Activated naive CD8-positive, alpha-beta T cell (primary cell): ENCODE measurements around the gene TMX4.
A peak's percentile ranks its signal among the peaks of the same experiment; 100 is the strongest.

Experiments used
- H3K27ac Mint-ChIP-seq: one replicate; pipeline ENCODE4 v1.8.0; 2021; ENCODE audit warnings: mixed read lengths
- H3K27me3 Mint-ChIP-seq: one replicate; pipeline ENCODE4 v1.8.0; 2021; ENCODE audit warnings: mixed read lengths
- H3K36me3 Mint-ChIP-seq: one replicate; pipeline ENCODE4 v1.8.0; 2021; ENCODE audit warnings: mixed read lengths
- H3K4me1 Mint-ChIP-seq: one replicate; pipeline ENCODE4 v1.8.0; 2021; ENCODE audit warnings: low read depth, mixed read lengths
- H3K4me3 Mint-ChIP-seq: one replicate; pipeline ENCODE4 v1.8.0; 2021; ENCODE audit warnings: mild to moderate bottlenecking, mixed read lengths
- H3K9me3 Mint-ChIP-seq: one replicate; pipeline ENCODE4 v1.8.0; 2021; ENCODE audit warnings: low read depth, mixed read lengths

The TMX4 gene

GRCh38 chr20:8019246-8019997 is at the start of gene TMX4:
Gene TMX4 (minus strand): TSS chr20:8019761. CDS start chr20:8019613, 148 bp downstream.
- peak within 1 kb of the TSS; percentile 91 for H3K4me3 Mint-ChIP-seq
- no peaks in the 10 kb centered on the region for H3K27me3 Mint-ChIP-seq
- H3K4me1 Mint-ChIP-seq, result peaks cover 35% of the 10 kb centered on the region
- peaks cover 2% of the 10 kb centered on the region for H3K36me3 Mint-ChIP-seq
- no peaks in the 10 kb centered on the region for H3K9me3 Mint-ChIP-seq
- H3K27ac Mint-ChIP-seq, result peak within 1 kb of the TSS; percentile 85

GRCh38 chr20:8067082-8067481 is 47.5 kb upstream of the TMX4 start:
- Mint-ChIP-seq H3K9me3 (no peaks in the 10 kb centered on the region), H3K36me3 (no peaks in the 10 kb centered on the region), H3K27me3 (peaks cover 5% of the 10 kb centered on the region), H3K4me1 (no peaks in the 10 kb centered on the region), H3K27ac (no peak overlapping the region), H3K4me3 (no peak overlapping the region)

- Mint-ChIP-seq H3K36me3 (no peaks in the 10 kb centered on the region), H3K4me1 (no peaks in the 10 kb centered on the region), H3K27ac (no peak overlapping the region)
Observed at GRCh38 chr20:8066662-8067061, 47.1 kb upstream of the TMX4 start.

DNA sequence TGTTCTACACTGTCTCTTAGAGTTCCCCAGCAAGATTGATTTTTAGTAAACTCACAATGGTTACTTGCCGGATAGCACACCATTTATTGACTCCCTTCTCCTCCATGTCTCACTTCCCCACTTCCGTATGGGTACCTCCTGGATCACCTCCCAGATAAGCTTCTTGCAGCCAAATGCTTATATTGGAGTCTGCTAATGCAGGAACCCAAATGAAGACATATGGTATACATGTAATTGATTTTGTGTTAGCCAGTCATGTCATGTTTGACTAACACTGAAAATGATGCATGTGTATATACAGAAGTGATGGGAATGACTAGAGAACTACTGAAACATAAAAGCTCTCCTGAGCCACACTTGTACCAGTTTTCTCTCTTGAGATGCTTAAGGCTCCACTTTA is 46.1 kb upstream of the TMX4 start:
- no peak overlapping the region for H3K27ac Mint-ChIP-seq
- no peak overlapping the region for H3K4me3 Mint-ChIP-seq
- H3K36me3 Mint-ChIP-seq, result no peaks in the 10 kb centered on the region
- H3K4me1 Mint-ChIP-seq, result no peaks in the 10 kb centered on the region
- H3K9me3 Mint-ChIP-seq, result no peaks in the 10 kb centered on the region
- H3K27me3 Mint-ChIP-seq, result peaks cover 5% of the 10 kb centered on the region

More at GRCh38 chr20:8066662-8067061, 47.1 kb upstream of the TMX4 start:
- Mint-ChIP-seq H3K9me3 (no peaks in the 10 kb centered on the region), H3K4me3 (no peak overlapping the region), H3K27me3 (peaks cover 5% of the 10 kb centered on the region)

GRCh38 chr20:8062756-8063155 is 43.2 kb upstream of the TMX4 start:
- Mint-ChIP-seq H3K9me3 (no peaks in the 10 kb centered on the region), H3K27ac (no peak overlapping the region), H3K4me1 (no peaks in the 10 kb centered on the region), H3K36me3 (no peaks in the 10 kb centered on the region), H3K27me3 (peaks cover 3% of the 10 kb centered on the region), H3K4me3 (no peak overlapping the region)

DNA sequence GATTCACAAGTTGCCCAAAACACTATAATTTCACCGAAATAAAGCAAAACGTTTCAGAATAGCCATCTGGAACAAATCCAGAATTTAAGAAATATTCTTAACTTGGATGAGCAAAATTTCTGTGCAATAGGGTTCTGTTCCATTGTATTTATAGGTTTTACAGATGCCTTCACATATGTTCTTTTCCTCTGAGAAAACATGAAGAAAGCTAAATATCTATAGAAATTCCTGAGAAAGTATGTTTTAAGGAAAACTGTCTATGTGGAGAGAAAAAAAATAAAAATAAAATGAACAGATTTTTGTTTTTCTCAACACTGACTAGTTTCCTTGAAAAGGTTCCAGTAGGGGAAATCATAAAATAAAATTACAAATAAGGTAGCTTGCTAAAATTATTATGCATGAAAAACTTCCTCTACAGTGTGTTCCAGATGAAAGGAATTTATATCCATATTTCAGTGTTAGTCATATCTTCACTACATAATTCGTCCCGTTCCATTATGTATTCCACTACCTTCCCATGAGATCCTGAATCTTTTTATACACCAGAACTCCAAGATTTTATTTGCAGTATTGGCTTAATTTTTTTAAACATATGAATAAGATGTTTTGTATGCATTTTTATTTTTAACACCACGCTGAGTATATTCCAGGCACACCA is 42.4 kb upstream of the TMX4 start:
- no peaks in the 10 kb centered on the region for H3K9me3 Mint-ChIP-seq
- H3K4me3 Mint-ChIP-seq, result no peak overlapping the region
- no peak overlapping the region for H3K27ac Mint-ChIP-seq
- no peaks in the 10 kb centered on the region for H3K4me1 Mint-ChIP-seq
- no peaks in the 10 kb centered on the region for H3K36me3 Mint-ChIP-seq
- peaks cover 3% of the 10 kb centered on the region for H3K27me3 Mint-ChIP-seq

- no peaks in the 10 kb centered on the region for H3K27me3 Mint-ChIP-seq
- no peaks in the 10 kb centered on the region for H3K9me3 Mint-ChIP-seq
- no peak overlapping the region for H3K27ac Mint-ChIP-seq
- H3K4me1 Mint-ChIP-seq, result no peaks in the 10 kb centered on the region
- H3K4me3 Mint-ChIP-seq, result no peak overlapping the region
- no peaks in the 10 kb centered on the region for H3K36me3 Mint-ChIP-seq
Observed at GRCh38 chr20:8060977-8061376, 41.4 kb upstream of the TMX4 start.

GRCh38 chr20:8057871-8058270 is 38.3 kb upstream of the TMX4 start:
- no peaks in the 10 kb centered on the region for H3K9me3 Mint-ChIP-seq
- H3K36me3 Mint-ChIP-seq, result no peaks in the 10 kb centered on the region
- no peak overlapping the region for H3K27ac Mint-ChIP-seq
- no peaks in the 10 kb centered on the region for H3K4me1 Mint-ChIP-seq
- no peaks in the 10 kb centered on the region for H3K27me3 Mint-ChIP-seq
- no peak overlapping the region for H3K4me3 Mint-ChIP-seq

DNA sequence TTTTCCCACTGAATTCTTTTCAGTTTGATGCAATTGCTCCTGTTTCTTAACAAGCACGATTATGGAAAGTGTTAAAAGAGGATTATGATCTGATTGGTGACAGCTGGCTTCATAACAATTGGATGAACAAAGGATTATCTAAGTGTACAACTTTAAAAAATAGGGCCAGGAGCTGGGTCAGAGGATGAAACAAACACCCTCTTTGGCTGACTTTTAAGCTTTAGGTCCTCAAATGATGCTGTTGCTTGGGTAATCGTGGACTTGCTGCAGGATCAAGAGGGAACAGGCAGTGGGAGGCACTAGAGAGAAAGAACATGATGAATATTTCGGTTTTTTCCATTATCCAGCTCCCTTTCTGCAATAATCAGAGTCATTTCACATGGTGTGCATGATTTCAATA is 35.5 kb upstream of the TMX4 start:
- Mint-ChIP-seq H3K36me3 (no peaks in the 10 kb centered on the region), H3K4me1 (no peaks in the 10 kb centered on the region), H3K9me3 (no peaks in the 10 kb centered on the region), H3K27me3 (no peaks in the 10 kb centered on the region), H3K4me3 (no peak overlapping the region), H3K27ac (no peak overlapping the region)

GRCh38 chr20:8050157-8050837 is 30.7 kb upstream of the TMX4 start:
- Mint-ChIP-seq H3K4me3 (no peak overlapping the region), H3K4me1 (no peaks in the 10 kb centered on the region), H3K27ac (no peak overlapping the region), H3K36me3 (no peaks in the 10 kb centered on the region), H3K27me3 (no peaks in the 10 kb centered on the region), H3K9me3 (no peaks in the 10 kb centered on the region)

GRCh38 chr20:8049310-8049709 is 29.7 kb upstream of the TMX4 start:
- Mint-ChIP-seq H3K36me3 (no peaks in the 10 kb centered on the region), H3K27me3 (peaks cover 3% of the 10 kb centered on the region), H3K9me3 (no peaks in the 10 kb centered on the region), H3K27ac (no peak overlapping the region), H3K4me1 (no peaks in the 10 kb centered on the region), H3K4me3 (no peak overlapping the region)

DNA sequence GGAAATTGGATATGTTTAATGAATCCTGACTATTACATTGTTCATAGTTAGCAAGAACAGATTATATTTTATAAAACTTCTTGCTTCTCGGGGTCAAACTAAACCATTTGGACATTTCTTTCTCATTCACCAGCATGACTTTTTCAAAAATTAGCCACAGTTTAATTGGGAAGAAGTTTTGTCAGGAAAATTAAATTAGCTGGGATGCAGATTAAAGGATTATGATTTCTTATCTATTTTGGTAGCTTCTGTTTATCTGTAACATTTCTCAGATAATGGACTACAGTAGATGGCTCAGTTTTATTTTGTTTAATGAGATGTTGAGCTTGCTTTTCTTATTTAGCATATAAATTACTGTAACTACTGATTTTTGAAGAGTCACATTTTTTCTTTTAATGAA is 26.4 kb upstream of the TMX4 start:
- Mint-ChIP-seq H3K27me3 (peaks cover 7% of the 10 kb centered on the region), H3K9me3 (no peaks in the 10 kb centered on the region), H3K4me3 (no peak overlapping the region), H3K27ac (no peak overlapping the region), H3K36me3 (no peaks in the 10 kb centered on the region), H3K4me1 (peaks cover 2% of the 10 kb centered on the region)

DNA sequence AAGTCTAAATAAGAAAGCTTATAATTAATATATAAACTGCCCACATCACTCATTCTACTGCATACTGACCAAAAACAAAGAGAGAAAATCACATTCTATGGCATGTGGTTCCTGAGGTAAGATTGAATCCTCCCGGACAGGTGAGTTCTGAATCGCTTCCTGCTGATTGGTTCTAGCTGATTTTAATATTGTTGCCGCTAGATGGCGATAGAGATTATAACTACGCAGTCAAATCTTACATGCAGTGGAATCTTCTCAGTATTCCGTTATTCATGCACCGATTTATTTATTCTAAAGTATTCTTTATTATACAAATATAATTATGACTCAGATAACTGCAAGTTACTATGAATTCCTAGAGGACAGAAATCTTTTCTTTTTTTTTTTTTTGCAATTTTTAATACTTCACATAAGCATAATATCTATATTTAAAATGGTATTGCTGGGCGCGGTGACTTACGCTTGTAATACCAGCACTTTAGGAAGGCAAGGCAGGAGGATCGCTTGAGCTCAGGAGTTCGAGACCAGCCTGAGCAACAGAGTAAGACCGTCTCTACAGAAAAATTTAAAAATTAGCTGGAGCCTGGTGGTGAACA is 24.2 kb upstream of the TMX4 start:
- H3K36me3 Mint-ChIP-seq, result no peaks in the 10 kb centered on the region
- H3K4me3 Mint-ChIP-seq, result no peak overlapping the region
- H3K4me1 Mint-ChIP-seq, result peaks cover 2% of the 10 kb centered on the region
- H3K9me3 Mint-ChIP-seq, result no peaks in the 10 kb centered on the region
- no peak overlapping the region for H3K27ac Mint-ChIP-seq
- peaks cover 7% of the 10 kb centered on the region for H3K27me3 Mint-ChIP-seq

- Mint-ChIP-seq H3K4me3 (no peak overlapping the region), H3K4me1 (peaks cover 2% of the 10 kb centered on the region), H3K27me3 (peaks cover 6% of the 10 kb centered on the region), H3K9me3 (no peaks in the 10 kb centered on the region), H3K27ac (no peak overlapping the region), H3K36me3 (no peaks in the 10 kb centered on the region)
Observed at GRCh38 chr20:8039042-8039441, 19.5 kb upstream of the TMX4 start.

- no peak overlapping the region for H3K4me3 Mint-ChIP-seq
- no peaks in the 10 kb centered on the region for H3K9me3 Mint-ChIP-seq
- H3K36me3 Mint-ChIP-seq, result no peaks in the 10 kb centered on the region
- no peak overlapping the region for H3K27ac Mint-ChIP-seq
- no peaks in the 10 kb centered on the region for H3K4me1 Mint-ChIP-seq
- H3K27me3 Mint-ChIP-seq, result peaks cover 2% of the 10 kb centered on the region
Observed at GRCh38 chr20:8036771-8037170, 17.2 kb upstream of the TMX4 start.
